Right atrium auricular region (tissue), 2 donors: ENCODE results near the gene SLC5A6. TPM values are rescaled to one million over a fixed set of nuclear protein-coding genes. Genes with fewer than 3 reads are reported as not detected.

ENCODE experiments used
- DNase-seq: peaks from one replicate; pipeline ENCODE4 v3.0.0-alpha.2; 2019; ENCODE audit warnings: low spot score
- H3K27ac ChIP-seq, 2 donors: fragments of 200-600 bp; sonication (generic); 1 replicate in 1 of 2; 2 replicates in 1 of 2; pipeline ENCODE4 v1.5.1; 2016 to 2019
- H3K27me3 ChIP-seq, 2 donors: fragments of 200-600 bp; sonication (generic); one replicate each; pipeline versions ENCODE4 v1.5.1 to v1.6.0; 2017 to 2019
- H3K36me3 ChIP-seq: fragments of 200-600 bp; sonication (generic); one replicate; pipeline ENCODE4 v1.5.1; 2016
- H3K4me1 ChIP-seq, 2 donors: fragments of 200-600 bp; sonication (generic); one replicate each; pipeline versions ENCODE4 v1.5.1 to v1.6.0; 2017 to 2019
- H3K4me3 ChIP-seq, 2 donors: fragments of 200-600 bp; sonication (generic); 1 replicate in 1 of 2; 2 replicates in 1 of 2; pipeline ENCODE4 v1.5.1; 2017 to 2019; ENCODE audit warnings: mild to moderate bottlenecking in 1 of 2, moderate library complexity in 1 of 2
- H3K9me3 ChIP-seq, 2 donors: fragments of 200-600 bp; sonication (generic); one replicate each; pipeline ENCODE4 v1.5.1; 2019
- CTCF ChIP-seq, 2 donors: fragments of 200-600 bp; sonication (generic); IDR thresholded peaks; one replicate each; pipeline ENCODE4 v1.5.1; 2019; ENCODE audit warnings: antibody characterized with exemption in 2 of 2
- total RNA-seq, 2 donors: library from RNA; depleted of rRNA; stranded (reverse); fragments of >200 nt; gene quantifications; one replicate each; pipeline ENCODE4 v1.1.0, GENCODE V29; 2016

Gene SLC5A6
- total RNA-seq, 2 donors from 2014 or later: 9.2 to 14.7 TPM

- peak within 1 kb of the TSS; percentile 62 for H3K4me3 ChIP-seq
- DNase-seq: peak; percentile 78
Measured at GRCh38 chr2:27217173-27218121, 5.4 kb upstream of the SLC5A6 start, which contains the start of gene CAD. Gene CAD, plus strand, starts transcription at chr2:27217369. Its CDS starts 183 bp downstream, at chr2:27217552.

GRCh38 chr2:27216416-27217137 is 4.5 kb upstream of the SLC5A6 start:
- Histone ChIP-seq H3K4me1 (peaks cover 0 to 23% of the 10 kb centered on the region in 2 donors), H3K9me3 (no peaks in the 10 kb centered on the region), H3K4me3 (peak overlapping the region; percentile 62), H3K27ac (peak overlapping the region; percentile 71 to 74), H3K27me3 (no peaks in the 10 kb centered on the region), H3K36me3 (no peaks in the 10 kb centered on the region)
- TF ChIP-seq CTCF (IDR thresholded peaks at IDR 0.05): no peak
- DNase-seq: no peak

More at GRCh38 chr2:27217173-27218121, 5.4 kb upstream of the SLC5A6 start, which contains the start of gene CAD:
- no peaks in the 10 kb centered on the region for H3K27me3 ChIP-seq
- peaks cover 7% of the 10 kb centered on the region for H3K36me3 ChIP-seq
- peak in 1 of 2 donors; percentile 51 for TF ChIP-seq CTCF (IDR thresholded peaks at IDR 0.05)
- peak within 1 kb of the TSS; percentile 71 to 74 for H3K27ac ChIP-seq
- peaks cover 0 to 23% of the 10 kb centered on the region in 2 donors for H3K4me1 ChIP-seq
- no peaks in the 10 kb centered on the region for H3K9me3 ChIP-seq

GRCh38 chr2:27214941-27215340 is 2.9 kb upstream of the SLC5A6 start:
- Histone ChIP-seq H3K4me3 (no peak overlapping the region), H3K27ac (no peak overlapping the region), H3K27me3 (no peaks in the 10 kb centered on the region), H3K36me3 (no peaks in the 10 kb centered on the region), H3K9me3 (no peaks in the 10 kb centered on the region), H3K4me1 (peaks cover 0 to 30% of the 10 kb centered on the region in 2 donors)
- DNase-seq: no peak
- no peak for TF ChIP-seq CTCF (IDR thresholded peaks at IDR 0.05)

- Histone ChIP-seq H3K36me3 (no peaks in the 10 kb centered on the region), H3K4me1 (peaks cover 0 to 27% of the 10 kb centered on the region in 2 donors), H3K27me3 (no peaks in the 10 kb centered on the region), H3K27ac (peak overlapping the region; percentile 91 to 95), H3K9me3 (no peaks in the 10 kb centered on the region), H3K4me3 (peak overlapping the region; percentile 79 to 83)
- DNase-seq: no peak
- TF ChIP-seq CTCF (IDR thresholded peaks at IDR 0.05): no peak
Measured at GRCh38 chr2:27212626-27213471, 781 bp upstream of the SLC5A6 start.
